H54 (cell line): ENCODE results near the gene SNX33.

Experiments
- DNase-seq: peaks from one replicate; pipeline ENCODE4 v3.0.0; 2011; ENCODE audit warnings: low spot score, mixed read lengths; ENCODE audit not compliant: insufficient read length
- FAIRE-seq: peaks from 3 replicates; lab custom pipeline; 2011; peaks lifted over from hg19 to GRCh38; lab: Jason Lieb, UNC
- POLR2A ChIP-seq: IDR thresholded peaks from 2 replicates; pipeline ENCODE4 v1.6.1; 2011; ENCODE audit warnings: low read depth, mild to moderate bottlenecking, low read length

Gene SNX33

GRCh38 chr15:75649848-75650247, 2.1 kb downstream of the SNX33 start:
- TF ChIP-seq POLR2A, result no peak
- DNase-seq (no peak), FAIRE-seq (no peak)

GRCh38 chr15:75650908-75651809, 3.4 kb downstream of the SNX33 start:
- no peak for TF ChIP-seq POLR2A
- FAIRE-seq (no peak), DNase-seq (no peak)

GRCh38 chr15:75651810-75652543, 4.3 kb downstream of the SNX33 start:
- DNase-seq (no peak), FAIRE-seq (no peak)
- no peak for TF ChIP-seq POLR2A

- DNase-seq (no peak), FAIRE-seq (no peak)
- no peak for TF ChIP-seq POLR2A
Measured at GRCh38 chr15:75653347-75653913, 5.7 kb downstream of the SNX33 start.

- no peak for TF ChIP-seq POLR2A
- DNase-seq, result no peak
- no peak for FAIRE-seq
Measured at GRCh38 chr15:75654201-75654907, 6.6 kb downstream of the SNX33 start.

GRCh38 chr15:75655931-75656330, 8.2 kb downstream of the SNX33 start:
- FAIRE-seq (no peak), DNase-seq (no peak)
- no peak for TF ChIP-seq POLR2A

- FAIRE-seq (no peak), DNase-seq (no peak)
- no peak for TF ChIP-seq POLR2A
Measured at GRCh38 chr15:75656331-75656730, 8.6 kb downstream of the SNX33 start.

- TF ChIP-seq POLR2A, result no peak
- FAIRE-seq (no peak), DNase-seq (no peak)
Measured at GRCh38 chr15:75656813-75657212, 9.1 kb downstream of the SNX33 start.

- no peak for TF ChIP-seq POLR2A
- no peak for DNase-seq
- no peak for FAIRE-seq
Measured at GRCh38 chr15:75659141-75659771, 11.5 kb downstream of the SNX33 start.

GRCh38 chr15:75659928-75660645, 12.4 kb downstream of the SNX33 start:
- TF ChIP-seq POLR2A, result no peak
- no peak for FAIRE-seq

GRCh38 chr15:75661100-75661755, 13.5 kb downstream of the SNX33 start:
- peak; percentile 79 for DNase-seq
- no peak for FAIRE-seq
- TF ChIP-seq POLR2A, result peak; percentile 87

More at GRCh38 chr15:75659928-75660645, 12.4 kb downstream of the SNX33 start:
- no peak for DNase-seq

GRCh38 chr15:75661756-75662140, 14.0 kb downstream of the SNX33 start:
- no peak for FAIRE-seq
- no peak for TF ChIP-seq POLR2A
- no peak for DNase-seq
